OCI-LY1 (cell line): ENCODE measurements around the gene LONRF2.

Experiments used
- H2AFZ ChIP-seq: fragments of 200-600 bp; sonication (generic), shearing (Covaris generic); 2 replicates; pipeline ENCODE4 v1.6.0; 2014; ENCODE audit warnings: antibody characterized with exemption, mild to moderate bottlenecking, low read length
- H3F3A ChIP-seq: fragments of 200-600 bp; sonication (generic), shearing (Covaris generic); 2 replicates; pipeline ENCODE4 v1.6.0; 2014; ENCODE audit warnings: mild to moderate bottlenecking, antibody characterized with exemption, low read length, moderate library complexity; ENCODE audit not compliant: insufficient read depth
- H3K27ac ChIP-seq: fragments of 200-600 bp; sonication (generic); 2 replicates; pipeline ENCODE4 v1.5.1; 2014; ENCODE audit warnings: low read length, mixed run types, mild to moderate bottlenecking, low read depth; ENCODE audit not compliant: poor library complexity, severe bottlenecking
- H3K27me3 ChIP-seq: fragments of 200-600 bp; sonication (generic); 2 replicates; pipeline ENCODE4 v1.6.0; 2014; ENCODE audit warnings: antibody characterized with exemption, mild to moderate bottlenecking, low read length, moderate library complexity; ENCODE audit not compliant: insufficient read depth
- H3K36me3 ChIP-seq: fragments of 200-600 bp; sonication (generic); 2 replicates; pipeline ENCODE4 v1.6.1; 2014; ENCODE audit warnings: mild to moderate bottlenecking, antibody characterized with exemption, low read length, moderate library complexity, mixed read lengths; ENCODE audit not compliant: insufficient read depth
- H3K4me1 ChIP-seq: fragments of 200-600 bp; sonication (generic); 2 replicates; pipeline ENCODE4 v1.5.1; 2014; ENCODE audit warnings: mild to moderate bottlenecking, low read length, moderate library complexity; ENCODE audit not compliant: insufficient read depth, severe bottlenecking
- H3K4me2 ChIP-seq: fragments of 200-600 bp; sonication (generic), shearing (Covaris generic); 2 replicates; pipeline ENCODE4 v1.6.1; 2014; ENCODE audit warnings: low read length
- H3K4me3 ChIP-seq: fragments of 200-600 bp; sonication (generic); 2 replicates; pipeline ENCODE4 v1.5.1; 2014; ENCODE audit warnings: low read length, low read depth, mild to moderate bottlenecking, mixed read lengths; ENCODE audit not compliant: poor library complexity, severe bottlenecking
- H3K79me2 ChIP-seq: fragments of 200-600 bp; shearing (Covaris generic); 2 replicates; pipeline ENCODE4 v1.6.1; 2016; ENCODE audit warnings: mixed run types, low read length, mixed read lengths; ENCODE audit not compliant: insufficient read depth
- H3K9ac ChIP-seq: fragments of 200-600 bp; sonication (generic), shearing (Covaris generic); 2 replicates; pipeline ENCODE4 v1.6.1; 2014; ENCODE audit warnings: mild to moderate bottlenecking, low read length, mixed read lengths
- H3K9me2 ChIP-seq: fragments of 200-600 bp; sonication (generic), shearing (Covaris generic); 2 replicates; pipeline ENCODE4 v1.6.1; 2014; ENCODE audit warnings: low read depth, mild to moderate bottlenecking, low read length, mixed read lengths
- H3K9me3 ChIP-seq: fragments of 200-600 bp; shearing (Covaris generic); 2 replicates; pipeline ENCODE4 v1.6.1; 2014; ENCODE audit warnings: low read length, mixed read lengths
- H4K20me1 ChIP-seq: fragments of 200-600 bp; sonication (generic), shearing (Covaris generic); 2 replicates; pipeline ENCODE4 v1.6.0; 2016; ENCODE audit warnings: mild to moderate bottlenecking, low read length; ENCODE audit not compliant: insufficient read depth
- CTCF ChIP-seq: fragments of 200-600 bp; sonication (generic), shearing (Covaris generic); IDR thresholded peaks from 2 replicates; pipeline ENCODE4 v1.5.1; 2017; ENCODE audit warnings: mild to moderate bottlenecking, antibody characterized with exemption, low read length, moderate library complexity, mixed read lengths
- EZH2 ChIP-seq: fragments of 200-600 bp; sonication (generic), shearing (Covaris generic); IDR thresholded peaks from 2 replicates; pipeline ENCODE4 v1.8.0; 2017; ENCODE audit warnings: borderline replicate concordance, mixed run types, mild to moderate bottlenecking, antibody characterized with exemption, low read length, moderate library complexity, mixed read lengths

Gene LONRF2

GRCh38 chr2:100339823-100340222, 17.5 kb upstream of the LONRF2 start:
- no peak overlapping the region for H3K4me3 ChIP-seq
- no peaks in the 10 kb centered on the region for H3K9me2 ChIP-seq
- H3K9me3 ChIP-seq = no peaks in the 10 kb centered on the region
- no peaks in the 10 kb centered on the region for H4K20me1 ChIP-seq
- H3K4me2 ChIP-seq = no peak overlapping the region
- no peak overlapping the region for H3K9ac ChIP-seq
- no peaks in the 10 kb centered on the region for H3K36me3 ChIP-seq
- no peak overlapping the region for H3K27ac ChIP-seq
- no peaks in the 10 kb centered on the region for H3F3A ChIP-seq
- no peak overlapping the region for H2AFZ ChIP-seq
- no peak for TF ChIP-seq CTCF
- no peak for TF ChIP-seq EZH2
- no peaks in the 10 kb centered on the region for H3K4me1 ChIP-seq
- no peaks in the 10 kb centered on the region; the same call in 1 of the 2 replicates for H3K27me3 ChIP-seq
- H3K79me2 ChIP-seq = no peaks in the 10 kb centered on the region

GRCh38 chr2:100334929-100335328, 12.6 kb upstream of the LONRF2 start:
- H3K27ac ChIP-seq = no peak overlapping the region
- H3F3A ChIP-seq = no peaks in the 10 kb centered on the region
- no peak for TF ChIP-seq EZH2
- no peak for TF ChIP-seq CTCF
- H3K4me2 ChIP-seq = no peak overlapping the region
- no peak overlapping the region for H3K9ac ChIP-seq
- no peaks in the 10 kb centered on the region for H3K9me3 ChIP-seq
- no peak overlapping the region for H2AFZ ChIP-seq
- H3K4me3 ChIP-seq = no peak overlapping the region
- H3K79me2 ChIP-seq = no peaks in the 10 kb centered on the region
- H3K36me3 ChIP-seq = no peaks in the 10 kb centered on the region
- no peaks in the 10 kb centered on the region for H4K20me1 ChIP-seq
- no peaks in the 10 kb centered on the region for H3K4me1 ChIP-seq
- H3K27me3 ChIP-seq = peaks cover 6% of the 10 kb centered on the region; the same call in 1 of the 2 replicates
- no peaks in the 10 kb centered on the region for H3K9me2 ChIP-seq

- Histone ChIP-seq H3K4me3 (no peak overlapping the region), H4K20me1 (no peaks in the 10 kb centered on the region), H3K36me3 (no peaks in the 10 kb centered on the region), H3K27me3 (peaks cover 4% of the 10 kb centered on the region), H2AFZ (no peak overlapping the region), H3K9ac (no peak overlapping the region), H3F3A (no peaks in the 10 kb centered on the region), H3K9me3 (no peaks in the 10 kb centered on the region), H3K27ac (no peak overlapping the region), H3K4me2 (no peak overlapping the region), H3K4me1 (no peaks in the 10 kb centered on the region), H3K79me2 (no peaks in the 10 kb centered on the region), H3K9me2 (no peaks in the 10 kb centered on the region)
- TF ChIP-seq CTCF = no peak
- no peak for TF ChIP-seq EZH2
Measured at GRCh38 chr2:100327742-100328141, 5.4 kb upstream of the LONRF2 start.
